PC-3 (cell line): ENCODE data around the gene AKAP6.

Source experiments
- CTCF ChIP-seq: fragments of 300-600 bp; sonication (generic); conservative IDR thresholded peaks from 2 replicates; pipeline ENCODE4 v1.5.1; 2017; ENCODE audit warnings: antibody characterized with exemption, low read depth, mild to moderate bottlenecking, low read length
- EZH2 ChIP-seq: fragments of 300-600 bp; sonication (generic); IDR thresholded peaks from one replicate; pipeline ENCODE4 v1.6.1; 2017; ENCODE audit warnings: antibody characterized with exemption, mild to moderate bottlenecking, low read length; ENCODE audit not compliant: unreplicated experiment
- EZH2phosphoT487 ChIP-seq: fragments of 300-600 bp; sonication (generic); IDR thresholded peaks from 2 replicates; pipeline ENCODE4 v1.6.1; 2018; ENCODE audit warnings: mild to moderate bottlenecking, antibody characterized with exemption, low read length, borderline replicate concordance

- TF ChIP-seq CTCF (no peak), EZH2phosphoT487 (no peak), EZH2 (no peak)
Observed at GRCh38 chr14:32366986-32367385, 37.9 kb downstream of the AKAP6 start.
